ENCODE measurements around the gene RPTOR. TPM values are rescaled to one million over a fixed set of nuclear protein-coding genes. Genes with fewer than 3 reads are reported as not detected.

RPTOR gene
- total RNA-seq, 1 donor = 29.8 TPM

- H3K4me1 ChIP-seq (ENCODE audit: insufficient read depth, low read length) = peaks cover 22% of the 10 kb centered on the region
- H3K4me3 ChIP-seq (ENCODE audit: low read length) = no peak overlapping the region
- no peaks in the 10 kb centered on the region for H3K9me3 ChIP-seq (ENCODE audit: low read depth, low read length)
- H3K27me3 ChIP-seq (ENCODE audit: insufficient read depth, low read length) = no peaks in the 10 kb centered on the region
These were observed 131.4 kb downstream of the RPTOR start for GRCh38 chr17:80676096-80676466.

- Histone ChIP-seq H3K9me3 (ENCODE audit: low read depth, low read length) (no peaks in the 10 kb centered on the region), H3K4me1 (ENCODE audit: insufficient read depth, low read length) (peaks cover 22% of the 10 kb centered on the region), H3K27me3 (ENCODE audit: insufficient read depth, low read length) (no peaks in the 10 kb centered on the region), H3K4me3 (ENCODE audit: low read length) (no peak overlapping the region)
These were observed 131.9 kb downstream of the RPTOR start for GRCh38 chr17:80676564-80676963.

GRCh38 chr17:80677214-80677756 is 132.6 kb downstream of the RPTOR start:
- Histone ChIP-seq H3K4me3 (ENCODE audit: low read length) (no peak overlapping the region), H3K27me3 (ENCODE audit: insufficient read depth, low read length) (no peaks in the 10 kb centered on the region), H3K9me3 (ENCODE audit: low read depth, low read length) (no peaks in the 10 kb centered on the region), H3K4me1 (ENCODE audit: insufficient read depth, low read length) (peaks cover 22% of the 10 kb centered on the region)

DNA sequence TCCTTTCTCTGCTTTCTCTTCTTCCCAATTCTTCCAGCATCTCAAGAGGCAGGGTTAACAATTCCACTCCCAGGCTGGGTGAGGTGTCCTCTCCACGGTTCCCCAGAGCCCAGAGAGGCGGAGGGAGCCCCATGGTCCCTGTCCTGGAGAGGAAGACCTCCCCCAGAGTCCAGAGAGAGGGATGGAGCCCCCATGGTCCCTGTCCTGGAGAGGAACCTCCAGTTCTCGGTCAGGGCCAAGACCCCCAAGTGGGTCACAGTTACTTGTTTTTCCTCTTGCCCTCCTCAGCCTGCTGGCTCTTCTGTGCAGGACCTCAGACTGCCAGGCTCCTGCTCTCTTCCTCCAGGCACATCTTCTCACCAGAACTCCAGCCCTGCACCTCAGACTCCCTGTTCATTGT is 135.2 kb downstream of the RPTOR start:
- Histone ChIP-seq H3K4me1 (ENCODE audit: insufficient read depth, low read length) (peaks cover 12% of the 10 kb centered on the region), H3K9me3 (ENCODE audit: low read depth, low read length) (no peaks in the 10 kb centered on the region), H3K27me3 (ENCODE audit: insufficient read depth, low read length) (no peaks in the 10 kb centered on the region)

DNA sequence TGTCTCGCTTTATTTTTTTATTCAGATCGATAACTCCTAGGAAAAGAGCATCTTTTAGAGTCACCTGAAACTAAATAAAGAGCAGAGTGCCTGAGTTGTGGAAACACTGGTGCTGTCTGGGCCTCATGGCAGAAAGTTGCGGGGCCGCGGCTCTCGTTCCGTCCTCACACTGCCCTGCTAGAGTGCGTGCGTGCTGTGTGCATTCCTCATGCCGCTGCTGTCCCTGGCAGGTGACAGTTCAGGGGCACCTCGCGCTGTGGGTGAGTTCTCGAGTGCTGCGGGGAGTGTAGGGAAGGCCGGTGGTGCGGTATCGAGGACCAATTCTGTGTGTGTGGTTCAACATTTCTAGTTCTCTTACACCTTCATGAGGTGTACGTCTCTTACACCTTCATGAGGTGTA is 136.6 kb downstream of the RPTOR start:
- H3K9me3 ChIP-seq (ENCODE audit: low read depth, low read length) = no peaks in the 10 kb centered on the region
- H3K27me3 ChIP-seq (ENCODE audit: insufficient read depth, low read length) = no peaks in the 10 kb centered on the region
- peaks cover 12% of the 10 kb centered on the region for H3K4me1 ChIP-seq (ENCODE audit: insufficient read depth, low read length)
- no peak overlapping the region for H3K4me3 ChIP-seq (ENCODE audit: low read length)

More for the DNA sequence above, 135.2 kb downstream of the RPTOR start:
- H3K4me3 ChIP-seq (ENCODE audit: low read length) = no peak overlapping the region

DNA sequence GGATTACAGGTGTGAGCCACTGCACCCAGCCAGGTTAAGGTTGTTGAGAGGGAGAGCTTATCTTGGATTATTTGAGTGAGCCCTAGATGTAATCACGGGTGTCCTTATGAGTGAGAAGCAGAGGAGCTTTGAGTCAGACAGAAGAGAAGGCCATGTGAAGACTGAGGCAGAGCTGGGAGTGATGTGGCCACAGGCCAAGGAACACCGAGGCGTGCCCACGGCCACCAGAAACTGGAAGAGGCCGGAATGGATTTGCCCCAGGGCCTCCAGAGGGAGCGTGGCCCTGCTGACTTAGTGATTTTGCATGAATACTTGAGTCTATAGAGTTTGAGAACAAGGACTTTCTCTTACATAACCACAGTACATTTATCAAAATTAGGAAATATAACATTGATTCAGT is 137.7 kb downstream of the RPTOR start:
- Histone ChIP-seq H3K9me3 (ENCODE audit: low read depth, low read length) (no peaks in the 10 kb centered on the region), H3K4me3 (ENCODE audit: low read length) (no peak overlapping the region), H3K4me1 (ENCODE audit: insufficient read depth, low read length) (peaks cover 12% of the 10 kb centered on the region), H3K27me3 (ENCODE audit: insufficient read depth, low read length) (no peaks in the 10 kb centered on the region)

DNA sequence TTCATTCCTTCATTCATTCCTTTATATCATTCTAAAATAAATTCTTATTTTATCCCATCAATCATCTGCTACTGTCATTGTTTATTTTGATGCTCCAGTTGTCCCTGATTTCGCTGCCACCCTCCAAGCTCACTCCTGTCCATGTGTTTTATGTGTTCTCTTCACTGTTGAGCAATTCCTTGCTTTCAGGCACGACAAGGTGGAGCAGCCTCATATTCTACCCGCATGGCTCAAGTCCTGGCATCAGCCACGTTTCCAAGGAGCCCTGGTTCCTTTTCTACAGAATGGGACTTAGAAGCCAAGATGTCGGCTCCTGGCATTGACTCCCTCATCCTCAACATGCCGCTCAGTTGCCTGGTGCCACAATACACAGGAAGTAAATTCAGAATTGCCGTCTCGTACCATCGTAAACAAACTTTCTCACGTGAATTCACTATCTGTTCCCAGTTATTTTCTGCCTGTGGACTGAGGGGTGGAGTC is 139.0 kb downstream of the RPTOR start:
- Histone ChIP-seq H3K9me3 (ENCODE audit: low read depth, low read length) (no peaks in the 10 kb centered on the region), H3K4me3 (ENCODE audit: low read length) (no peak overlapping the region), H3K4me1 (ENCODE audit: insufficient read depth, low read length) (peaks cover 10% of the 10 kb centered on the region), H3K27me3 (ENCODE audit: insufficient read depth, low read length) (no peaks in the 10 kb centered on the region)

GRCh38 chr17:80687839-80688238 is 143.2 kb downstream of the RPTOR start:
- Histone ChIP-seq H3K27me3 (ENCODE audit: insufficient read depth, low read length) (no peaks in the 10 kb centered on the region), H3K9me3 (ENCODE audit: low read depth, low read length) (no peaks in the 10 kb centered on the region), H3K4me3 (ENCODE audit: low read length) (no peak overlapping the region), H3K4me1 (ENCODE audit: insufficient read depth, low read length) (no peaks in the 10 kb centered on the region)

- Histone ChIP-seq H3K4me1 (ENCODE audit: insufficient read depth, low read length) (no peaks in the 10 kb centered on the region), H3K27me3 (ENCODE audit: insufficient read depth, low read length) (no peaks in the 10 kb centered on the region), H3K4me3 (ENCODE audit: low read length) (no peak overlapping the region), H3K9me3 (ENCODE audit: low read depth, low read length) (no peaks in the 10 kb centered on the region)
These were observed 144.5 kb downstream of the RPTOR start for GRCh38 chr17:80689129-80689619.

DNA sequence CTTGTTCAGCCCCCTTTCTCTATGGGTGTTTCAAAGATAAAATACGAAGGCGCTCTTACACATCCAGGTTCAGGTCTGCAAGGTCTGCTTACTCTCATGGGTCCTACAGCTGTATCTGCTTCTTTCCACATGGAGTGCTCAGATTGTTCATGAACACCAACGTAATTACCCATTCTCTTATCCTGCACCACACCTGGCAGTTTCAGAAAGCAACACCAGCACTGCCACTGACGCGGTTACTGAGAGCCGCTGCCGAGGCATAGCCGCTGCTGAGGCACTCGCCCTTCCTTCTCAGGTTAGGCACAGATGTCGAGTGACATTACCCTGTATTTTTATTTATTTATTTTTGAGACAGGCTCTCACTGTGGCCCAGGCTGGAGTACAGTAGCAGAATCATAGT is 147.1 kb downstream of the RPTOR start:
- Histone ChIP-seq H3K27me3 (ENCODE audit: insufficient read depth, low read length) (no peaks in the 10 kb centered on the region), H3K4me3 (ENCODE audit: low read length) (no peak overlapping the region), H3K4me1 (ENCODE audit: insufficient read depth, low read length) (no peaks in the 10 kb centered on the region), H3K9me3 (ENCODE audit: low read depth, low read length) (no peaks in the 10 kb centered on the region)

DNA sequence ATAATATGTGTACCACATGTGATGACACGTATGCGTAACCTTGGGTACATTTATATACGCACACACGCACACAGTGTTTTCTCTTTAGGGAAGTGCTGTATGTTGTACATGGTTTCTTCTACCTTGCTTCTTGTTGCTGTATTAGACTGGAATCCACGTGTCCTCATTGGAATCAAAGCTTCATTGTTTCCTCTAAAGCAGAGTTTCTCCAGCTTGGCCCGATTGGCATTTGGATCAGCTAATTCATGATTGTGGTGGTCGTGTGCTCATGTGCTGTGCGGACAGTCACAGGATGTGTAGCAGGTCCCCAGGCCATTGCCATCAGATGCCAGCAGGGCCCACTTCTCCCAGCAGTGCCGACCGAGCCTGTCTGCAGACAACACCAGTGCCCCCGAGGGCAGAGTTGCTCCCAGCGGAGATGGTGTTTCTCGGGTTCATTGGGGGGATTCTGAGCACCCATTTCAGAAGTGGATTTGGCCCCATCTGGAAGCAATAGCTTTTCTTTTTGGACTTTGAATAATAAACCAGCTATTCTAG is 148.4 kb downstream of the RPTOR start:
- H3K9me3 ChIP-seq (ENCODE audit: low read depth, low read length) = no peaks in the 10 kb centered on the region
- no peaks in the 10 kb centered on the region for H3K27me3 ChIP-seq (ENCODE audit: insufficient read depth, low read length)
- H3K4me1 ChIP-seq (ENCODE audit: insufficient read depth, low read length) = no peaks in the 10 kb centered on the region
- H3K4me3 ChIP-seq (ENCODE audit: low read length) = no peak overlapping the region

GRCh38 chr17:80693511-80693910 is 148.9 kb downstream of the RPTOR start:
- Histone ChIP-seq H3K4me1 (ENCODE audit: insufficient read depth, low read length) (no peaks in the 10 kb centered on the region), H3K4me3 (ENCODE audit: low read length) (no peak overlapping the region), H3K9me3 (ENCODE audit: low read depth, low read length) (no peaks in the 10 kb centered on the region), H3K27me3 (ENCODE audit: insufficient read depth, low read length) (no peaks in the 10 kb centered on the region)

GRCh38 chr17:80694085-80694991 is 149.7 kb downstream of the RPTOR start:
- Histone ChIP-seq H3K4me1 (ENCODE audit: insufficient read depth, low read length) (no peaks in the 10 kb centered on the region), H3K4me3 (ENCODE audit: low read length) (no peak overlapping the region), H3K9me3 (ENCODE audit: low read depth, low read length) (no peaks in the 10 kb centered on the region), H3K27me3 (ENCODE audit: insufficient read depth, low read length) (no peaks in the 10 kb centered on the region)

- H3K27me3 ChIP-seq (ENCODE audit: insufficient read depth, low read length) = no peaks in the 10 kb centered on the region
- no peak overlapping the region for H3K4me3 ChIP-seq (ENCODE audit: low read length)
- H3K4me1 ChIP-seq (ENCODE audit: insufficient read depth, low read length) = no peaks in the 10 kb centered on the region
- H3K9me3 ChIP-seq (ENCODE audit: low read depth, low read length) = no peaks in the 10 kb centered on the region
These were observed 150.6 kb downstream of the RPTOR start for GRCh38 chr17:80694992-80695912.
